ENCODE results near the gene C14orf132. TPM values are rescaled to one million over a fixed set of nuclear protein-coding genes. Genes with fewer than 3 reads are reported as not detected.

C14orf132 gene
- total and polyA plus RNA-seq, 9 of the 15 experiments (the other 6 are each of a cell fraction or from before 2014, with no cell fraction given) = not detected

DNA sequence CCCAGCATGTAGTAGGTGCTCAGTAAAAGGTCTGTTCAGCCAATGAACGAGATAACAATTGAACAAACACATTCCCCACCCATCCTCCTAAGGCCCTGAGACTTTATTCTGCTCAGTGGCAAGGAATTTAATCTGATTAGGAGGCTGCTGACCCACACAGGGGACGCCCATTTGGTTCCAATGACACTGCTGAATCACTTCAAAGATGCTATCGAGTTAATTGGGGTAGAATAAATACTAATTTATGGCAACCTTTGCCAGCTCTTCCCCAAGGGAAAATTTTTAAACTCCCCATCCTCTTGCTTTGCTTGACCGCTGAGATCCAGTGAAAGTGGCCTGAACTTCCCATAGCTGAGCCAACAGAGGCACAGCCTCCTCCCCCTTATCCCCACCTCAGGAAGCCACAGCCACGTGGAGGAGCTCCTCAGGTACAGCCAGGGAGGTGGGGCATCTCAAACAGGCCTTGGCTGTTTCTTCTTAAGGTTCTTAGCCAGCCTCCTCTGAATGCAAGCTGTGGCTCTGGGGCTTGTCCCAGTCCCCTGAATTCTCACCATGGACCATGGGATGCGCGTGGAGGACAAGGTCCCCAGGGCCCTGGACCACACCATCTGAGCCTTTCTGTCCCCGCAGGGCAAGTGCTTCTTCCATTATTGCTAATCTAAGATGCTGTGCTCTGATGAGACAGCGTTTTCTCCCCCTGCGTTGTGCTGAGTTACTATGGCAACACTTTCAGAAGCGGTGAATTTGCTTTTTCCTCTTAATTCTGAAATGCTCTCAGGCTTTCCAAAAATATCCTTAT is 26.7 kb downstream of the C14orf132 start:
- Histone ChIP-seq H4K20me1 (replicated peaks; ENCODE audit: control insufficient read depth, insufficient read depth, low read length) (no peaks in the 10 kb centered on the region), H3K36me3 (ENCODE audit: control insufficient read depth, insufficient read depth, low read length) (no peaks in the 10 kb centered on the region), H3K9me1 (ENCODE audit: control insufficient read depth, insufficient read depth, low read length) (peaks cover 2% of the 10 kb centered on the region), H3K9me3 (replicated peaks; ENCODE audit: control insufficient read depth, insufficient read depth, low read depth, low read length) (no peaks in the 10 kb centered on the region), H3K27ac (ENCODE audit: extremely low read depth, low read depth, low read length) (no peak overlapping the region), H3K4me1 (replicated peaks in 1 of 2; ENCODE audit: control insufficient read depth in 2 of 2, insufficient read depth in 2 of 2, low read length in 2 of 2) (no peaks in the 10 kb centered on the region), H3K4me3 (no peak overlapping the region), H3K27me3 (ENCODE audit: control insufficient read depth in 2 of 2, insufficient read depth in 2 of 2, low read length in 2 of 2) (peaks cover 0 to 9% of the 10 kb centered on the region in 2 experiments; a peak in 1 of 5 replicates), H3K9ac (ENCODE audit: insufficient read depth in 1 of 2, low read depth in 2 of 2, low read length in 2 of 2) (no peak overlapping the region), H3K79me2 (ENCODE audit: control insufficient read depth, insufficient read depth, low read length) (no peaks in the 10 kb centered on the region), H3K4me2 (ENCODE audit: insufficient read depth, low read length) (no peak overlapping the region), H2AFZ (ENCODE audit: low read depth, low read length) (no peak overlapping the region)
- intact Hi-C loops (cut with micrococcal nuclease) (no loop called here), in situ Hi-C loops (cut with MboI) (no loop called here)
- BruUV-seq (replicated peaks) = no TSS peak
- ChIA-PET CTCF (ENCODE audit: low intra/inter-chr PET ratio) (no interaction called here), POLR2A (no interaction called here)
- FAIRE-seq (no peak), ATAC-seq (no peak), DNase-seq (ENCODE audit: extremely low read depth in 1 of 4, low spot score in 3 of 4) (no peak)
- TF ChIP-seq RFX1 (IDR thresholded peaks at IDR 0.05) (peak; percentile 66), PML (IDR thresholded peaks at IDR 0.05; ENCODE audit: low read length) (no peak)
- WGBS (ENCODE audit: insufficient coverage, low coverage, missing lambda C conversion rate) = 0% methylated on average over 8 of the region's 11 CpGs

DNA sequence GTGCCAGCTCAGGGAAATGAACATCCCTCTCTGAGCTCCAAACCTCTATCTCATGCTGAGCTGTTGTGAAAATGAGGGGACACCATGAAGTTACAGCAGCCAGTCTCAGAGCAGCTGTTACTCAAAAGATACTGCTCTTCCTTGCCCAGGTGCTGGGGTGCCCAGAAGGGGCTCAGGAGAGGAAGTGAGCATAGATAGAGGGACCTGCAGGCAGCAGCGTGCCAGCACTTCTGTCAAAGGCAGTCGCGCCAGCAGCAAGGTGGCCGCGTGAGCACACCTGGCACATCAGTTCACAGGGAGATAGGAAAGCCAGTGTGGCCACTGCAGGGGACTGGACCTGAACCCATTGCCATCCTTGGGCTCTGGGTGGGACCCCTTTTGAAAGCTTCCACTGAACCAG is 27.8 kb downstream of the C14orf132 start:
- Histone ChIP-seq H3K4me1 (replicated peaks in 1 of 2; ENCODE audit: control insufficient read depth in 2 of 2, insufficient read depth in 2 of 2, low read length in 2 of 2) (no peaks in the 10 kb centered on the region), H2AFZ (ENCODE audit: low read depth, low read length) (no peak overlapping the region), H3K9me1 (ENCODE audit: control insufficient read depth, insufficient read depth, low read length) (peaks cover 2% of the 10 kb centered on the region), H3K27ac (ENCODE audit: extremely low read depth, low read depth, low read length) (no peak overlapping the region), H3K36me3 (ENCODE audit: control insufficient read depth, insufficient read depth, low read length) (no peaks in the 10 kb centered on the region), H4K20me1 (replicated peaks; ENCODE audit: control insufficient read depth, insufficient read depth, low read length) (no peaks in the 10 kb centered on the region), H3K4me2 (ENCODE audit: insufficient read depth, low read length) (no peak overlapping the region), H3K9me3 (replicated peaks; ENCODE audit: control insufficient read depth, insufficient read depth, low read depth, low read length) (no peaks in the 10 kb centered on the region), H3K79me2 (ENCODE audit: control insufficient read depth, insufficient read depth, low read length) (no peaks in the 10 kb centered on the region), H3K27me3 (ENCODE audit: control insufficient read depth in 2 of 2, insufficient read depth in 2 of 2, low read length in 2 of 2) (peaks cover 0 to 9% of the 10 kb centered on the region in 2 experiments; a peak in 1 of 5 replicates), H3K9ac (ENCODE audit: insufficient read depth in 1 of 2, low read depth in 2 of 2, low read length in 2 of 2) (no peak overlapping the region), H3K4me3 (no peak overlapping the region)
- DNase-seq (ENCODE audit: extremely low read depth in 1 of 4, low spot score in 3 of 4) (no peak), FAIRE-seq (no peak), ATAC-seq (no peak)
- in situ Hi-C loops (cut with MboI) = no loop called here
- BruUV-seq (replicated peaks) = no TSS peak
- intact Hi-C loops (cut with micrococcal nuclease) = no loop called here
- POLR2A ChIA-PET = no interaction called here
- CTCF ChIA-PET (ENCODE audit: low intra/inter-chr PET ratio) = no interaction called here
- 0% methylated on average over 4 of the region's 5 CpGs for WGBS (ENCODE audit: insufficient coverage, low coverage, missing lambda C conversion rate)
- TF ChIP-seq, protein P1, sequence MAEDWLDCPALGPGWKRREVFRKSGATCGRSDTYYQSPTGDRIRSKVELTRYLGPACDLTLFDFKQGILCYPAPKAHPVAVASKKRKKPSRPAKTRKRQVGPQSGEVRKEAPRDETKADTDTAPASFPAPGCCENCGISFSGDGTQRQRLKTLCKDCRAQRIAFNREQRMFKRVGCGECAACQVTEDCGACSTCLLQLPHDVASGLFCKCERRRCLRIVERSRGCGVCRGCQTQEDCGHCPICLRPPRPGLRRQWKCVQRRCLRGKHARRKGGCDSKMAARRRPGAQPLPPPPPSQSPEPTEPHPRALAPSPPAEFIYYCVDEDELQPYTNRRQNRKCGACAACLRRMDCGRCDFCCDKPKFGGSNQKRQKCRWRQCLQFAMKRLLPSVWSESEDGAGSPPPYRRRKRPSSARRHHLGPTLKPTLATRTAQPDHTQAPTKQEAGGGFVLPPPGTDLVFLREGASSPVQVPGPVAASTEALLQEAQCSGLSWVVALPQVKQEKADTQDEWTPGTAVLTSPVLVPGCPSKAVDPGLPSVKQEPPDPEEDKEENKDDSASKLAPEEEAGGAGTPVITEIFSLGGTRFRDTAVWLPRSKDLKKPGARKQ (CRISPR knock-in tag; IDR thresholded peaks at IDR 0.05) = no peak
- TF ChIP-seq ZFP36 (IDR thresholded peaks at IDR 0.05; ENCODE audit: low read depth, low read length, partially characterized antibody) = peak; percentile 13
